ENCODE results near the gene CACYBP.

The CACYBP gene

GRCh38 chr1:174971466-174971865 is 28.3 kb upstream of the CACYBP start:
- no peak for DNase-seq (ENCODE audit: low read depth)
- no peak overlapping the region for H3K4me3 ChIP-seq (ENCODE audit: control insufficient read depth, low read depth, low read length)

GRCh38 chr1:174971902-174972301 is 27.8 kb upstream of the CACYBP start:
- DNase-seq (ENCODE audit: low read depth), result no peak
- no peak for TF ChIP-seq CTCF (conservative IDR thresholded peaks at IDR 0.05; ENCODE audit: control insufficient read depth, insufficient read depth, low read depth, low read length)
- no peak overlapping the region for H3K4me3 ChIP-seq (ENCODE audit: control insufficient read depth, low read depth, low read length)

More at GRCh38 chr1:174971466-174971865, 28.3 kb upstream of the CACYBP start:
- no peak for TF ChIP-seq CTCF (conservative IDR thresholded peaks at IDR 0.05; ENCODE audit: control insufficient read depth, insufficient read depth, low read depth, low read length)

- H3K4me3 ChIP-seq (ENCODE audit: control insufficient read depth, low read depth, low read length), result no peak overlapping the region
- TF ChIP-seq CTCF (conservative IDR thresholded peaks at IDR 0.05; ENCODE audit: control insufficient read depth, insufficient read depth, low read depth, low read length), result no peak
- DNase-seq (ENCODE audit: low read depth), result peak; percentile 27
Measured at GRCh38 chr1:174974711-174975119, 25.0 kb upstream of the CACYBP start.

- no peak for DNase-seq (ENCODE audit: low read depth)
- TF ChIP-seq CTCF (conservative IDR thresholded peaks at IDR 0.05; ENCODE audit: control insufficient read depth, insufficient read depth, low read depth, low read length), result no peak
Measured at GRCh38 chr1:174975764-174976163, 24.0 kb upstream of the CACYBP start.

GRCh38 chr1:174976436-174977108 is 23.2 kb upstream of the CACYBP start:
- no peak for TF ChIP-seq CTCF (conservative IDR thresholded peaks at IDR 0.05; ENCODE audit: control insufficient read depth, insufficient read depth, low read depth, low read length)
- DNase-seq (ENCODE audit: low read depth), result peak; percentile 79
- H3K4me3 ChIP-seq (ENCODE audit: control insufficient read depth, low read depth, low read length), result no peak overlapping the region

More at GRCh38 chr1:174975764-174976163, 24.0 kb upstream of the CACYBP start:
- H3K4me3 ChIP-seq (ENCODE audit: control insufficient read depth, low read depth, low read length), result no peak overlapping the region

GRCh38 chr1:174982971-174983689 is 16.6 kb upstream of the CACYBP start:
- no peak overlapping the region for H3K4me3 ChIP-seq (ENCODE audit: control insufficient read depth, low read depth, low read length)
- DNase-seq (ENCODE audit: low read depth), result peak; percentile 67
- TF ChIP-seq CTCF (conservative IDR thresholded peaks at IDR 0.05; ENCODE audit: control insufficient read depth, insufficient read depth, low read depth, low read length), result peak; percentile 62

Data from fibroblast of mammary gland (primary cell).